Embryonic facial prominence (tissue), 1 donor: ENCODE results near the gene S100A3.

ENCODE experiments used
- DNase-seq: peaks from one replicate; pipeline ENCODE4 v3.0.0-alpha.2; 2016; ENCODE audit errors: extremely low spot score

The S100A3 gene

GRCh38 chr1:153547560-153548551 lies 1.2 kb downstream of the S100A3 start:
- no peak for DNase-seq

- DNase-seq, result no peak
These were observed 2.1 kb downstream of the S100A3 start for GRCh38 chr1:153546796-153547559.

- DNase-seq, result no peak
These were observed 2.7 kb downstream of the S100A3 start for GRCh38 chr1:153546371-153546770.

GRCh38 chr1:153545067-153546055 lies 3.7 kb downstream of the S100A3 start, which contains the start of gene S100A4:
Gene S100A4 (minus strand): TSS chr1:153545806. CDS start chr1:153544794, 1,012 bp downstream.
- DNase-seq, result peak; percentile 78

- DNase-seq, result no peak
These were observed 4.5 kb downstream of the S100A3 start for GRCh38 chr1:153544453-153545066.

- DNase-seq, result no peak
These were observed 5.3 kb downstream of the S100A3 start for GRCh38 chr1:153543736-153544135.

- no peak for DNase-seq
These were observed 5.9 kb downstream of the S100A3 start for GRCh38 chr1:153542956-153543711.

GRCh38 chr1:153541641-153542590 lies 7.1 kb downstream of the S100A3 start:
- DNase-seq, result no peak

GRCh38 chr1:153540394-153541361 lies 8.4 kb downstream of the S100A3 start, which contains the start of gene S100A5:
Gene S100A5 (minus strand): TSS chr1:153540934. CDS start chr1:153540191, 743 bp downstream.
- DNase-seq, result no peak

- no peak for DNase-seq
These were observed 9.5 kb downstream of the S100A3 start for GRCh38 chr1:153539395-153540093.

- DNase-seq, result no peak
These were observed 10.7 kb downstream of the S100A3 start for GRCh38 chr1:153538315-153538821.

GRCh38 chr1:153537376-153537730 lies 11.7 kb downstream of the S100A3 start:
- no peak for DNase-seq

GRCh38 chr1:153536671-153537375 lies 12.2 kb downstream of the S100A3 start:
- no peak for DNase-seq

- peak; percentile 55 for DNase-seq
These were observed 12.9 kb downstream of the S100A3 start for GRCh38 chr1:153536012-153536670.

GRCh38 chr1:153535242-153536011 lies 13.6 kb downstream of the S100A3 start, which contains the start of gene S100A6:
Gene S100A6 (minus strand): TSS chr1:153535991. CDS start chr1:153535339, 652 bp downstream.
- DNase-seq, result no peak
